ENCODE measurements around the gene GAS7. TPM values are rescaled to one million over a fixed set of nuclear protein-coding genes. Genes with fewer than 3 reads are reported as not detected.

Gene GAS7
- total RNA-seq, 1 donor from 2014 or later: 50.6 TPM

DNA sequence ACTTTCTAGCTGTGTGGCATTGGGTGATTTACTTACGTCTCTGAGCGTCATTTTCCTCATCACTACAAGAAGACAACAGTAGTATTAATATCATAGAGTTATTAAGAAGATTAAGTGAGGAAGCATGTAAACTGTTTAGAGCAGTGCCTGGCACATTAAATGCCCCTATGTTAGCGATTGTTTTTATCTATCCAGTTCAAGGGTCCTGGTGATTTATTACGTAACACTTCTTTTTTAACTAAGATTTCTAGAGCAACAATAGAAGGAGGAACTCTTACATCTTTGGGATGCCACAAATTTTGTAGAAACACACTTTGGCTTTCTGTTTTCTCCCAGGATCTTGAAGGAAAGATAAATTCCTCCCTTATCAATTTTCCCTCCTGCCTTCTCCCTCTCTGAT, 3.3 kb upstream of the GAS7 start:
- intact Hi-C loops (cut with DNase I): no loop called here
- Histone ChIP-seq H3K27ac (no peak overlapping the region), H3K4me1 (no peaks in the 10 kb centered on the region), H3K36me3 (no peaks in the 10 kb centered on the region), H3K27me3 (peaks cover 24% of the 10 kb centered on the region), H3K4me3 (no peak overlapping the region), H3K9me3 (peaks cover 5% of the 10 kb centered on the region)
- ATAC-seq (no peak), DNase-seq (no peak)
- TF ChIP-seq, protein P1, sequence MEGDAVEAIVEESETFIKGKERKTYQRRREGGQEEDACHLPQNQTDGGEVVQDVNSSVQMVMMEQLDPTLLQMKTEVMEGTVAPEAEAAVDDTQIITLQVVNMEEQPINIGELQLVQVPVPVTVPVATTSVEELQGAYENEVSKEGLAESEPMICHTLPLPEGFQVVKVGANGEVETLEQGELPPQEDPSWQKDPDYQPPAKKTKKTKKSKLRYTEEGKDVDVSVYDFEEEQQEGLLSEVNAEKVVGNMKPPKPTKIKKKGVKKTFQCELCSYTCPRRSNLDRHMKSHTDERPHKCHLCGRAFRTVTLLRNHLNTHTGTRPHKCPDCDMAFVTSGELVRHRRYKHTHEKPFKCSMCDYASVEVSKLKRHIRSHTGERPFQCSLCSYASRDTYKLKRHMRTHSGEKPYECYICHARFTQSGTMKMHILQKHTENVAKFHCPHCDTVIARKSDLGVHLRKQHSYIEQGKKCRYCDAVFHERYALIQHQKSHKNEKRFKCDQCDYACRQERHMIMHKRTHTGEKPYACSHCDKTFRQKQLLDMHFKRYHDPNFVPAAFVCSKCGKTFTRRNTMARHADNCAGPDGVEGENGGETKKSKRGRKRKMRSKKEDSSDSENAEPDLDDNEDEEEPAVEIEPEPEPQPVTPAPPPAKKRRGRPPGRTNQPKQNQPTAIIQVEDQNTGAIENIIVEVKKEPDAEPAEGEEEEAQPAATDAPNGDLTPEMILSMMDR (IDR thresholded peaks at IDR 0.05): no peak

- Histone ChIP-seq H3K4me3 (no peak overlapping the region), H3K27me3 (peaks cover 24% of the 10 kb centered on the region), H3K9me3 (peaks cover 5% of the 10 kb centered on the region), H3K36me3 (no peaks in the 10 kb centered on the region), H3K4me1 (no peaks in the 10 kb centered on the region), H3K27ac (no peak overlapping the region)
- intact Hi-C loops (cut with DNase I): no loop called here
- TF ChIP-seq, protein P1 (IDR thresholded peaks at IDR 0.05): no peak
- DNase-seq (no peak), ATAC-seq (no peak)
These were observed 2.2 kb upstream of the GAS7 start for GRCh38 chr17:10200645-10201044.

- H3K27me3 ChIP-seq: peaks cover 24% of the 10 kb centered on the region
- peaks cover 5% of the 10 kb centered on the region for H3K9me3 ChIP-seq
- TF ChIP-seq, protein P1 (IDR thresholded peaks at IDR 0.05): no peak
- no peak for DNase-seq
- ATAC-seq: peak; percentile 28
- H3K4me1 ChIP-seq: no peaks in the 10 kb centered on the region
- H3K36me3 ChIP-seq: no peaks in the 10 kb centered on the region
- no peak overlapping the region for H3K27ac ChIP-seq
- intact Hi-C loops (cut with DNase I): no loop called here
- no peak overlapping the region for H3K4me3 ChIP-seq
These were observed 1.6 kb upstream of the GAS7 start for GRCh38 chr17:10200016-10200415.

DNA sequence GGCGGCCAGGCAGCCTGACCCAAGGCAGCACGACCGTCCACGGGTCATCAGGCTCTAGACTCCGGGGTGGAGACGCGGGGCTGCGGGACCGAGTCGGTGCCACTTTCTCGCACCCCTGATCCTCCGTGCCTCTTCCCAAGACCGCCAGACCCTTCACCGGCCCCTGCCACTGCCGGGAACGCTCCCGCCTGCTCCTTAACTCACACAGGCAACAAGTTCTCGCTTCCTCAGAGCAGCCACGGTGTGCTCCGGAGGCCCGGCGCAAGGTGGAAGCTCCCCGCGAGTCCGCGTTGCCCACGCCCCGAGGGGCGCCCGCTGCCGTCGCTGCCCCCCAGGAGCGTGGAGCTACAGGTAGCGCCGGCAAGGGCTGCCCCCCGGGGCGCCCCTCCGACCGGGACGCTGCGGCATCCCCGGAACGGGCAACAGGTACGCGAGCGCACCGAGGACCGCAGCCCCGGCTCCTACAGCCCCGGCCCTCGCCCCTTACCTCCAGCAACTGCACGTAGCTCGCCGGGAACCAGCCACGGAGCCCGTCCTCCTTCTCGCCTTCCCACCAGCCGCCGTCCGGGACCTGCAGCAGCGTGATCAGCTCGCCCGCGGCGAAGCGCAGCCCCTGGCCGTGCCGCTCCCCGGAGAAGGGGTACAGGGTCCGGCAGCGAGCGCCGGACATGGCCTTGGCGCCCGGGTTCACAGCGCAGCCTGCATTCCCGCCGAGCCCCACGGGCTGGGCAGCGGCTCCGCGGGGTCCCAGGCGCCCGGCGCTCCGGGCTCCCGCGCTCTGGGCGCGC, 491 bp downstream of the GAS7 start:
- intact Hi-C loops (cut with DNase I): no loop called here
- Histone ChIP-seq H3K4me3 (peak overlapping the region; percentile 58), H3K4me1 (no peaks in the 10 kb centered on the region), H3K36me3 (no peaks in the 10 kb centered on the region), H3K27me3 (peaks cover 24% of the 10 kb centered on the region), H3K27ac (peak overlapping the region; percentile 19), H3K9me3 (peaks cover 11% of the 10 kb centered on the region)
- TF ChIP-seq, protein P1 (IDR thresholded peaks at IDR 0.05): no peak
- DNase-seq (peak; percentile 70), ATAC-seq (peak; percentile 52)

GRCh38 chr17:10197362-10197720, 1.1 kb downstream of the GAS7 start:
- ATAC-seq: peak; percentile 5

More at GRCh38 chr17:10197362-10197720, 1.1 kb downstream of the GAS7 start:
- DNase-seq: peak; percentile 55
- intact Hi-C loops (cut with DNase I): no loop called here
- H3K4me3 ChIP-seq: peak overlapping the region; percentile 58
- TF ChIP-seq, protein P1 (IDR thresholded peaks at IDR 0.05): no peak
- no peaks in the 10 kb centered on the region for H3K36me3 ChIP-seq
- H3K27ac ChIP-seq: peak overlapping the region; percentile 19
- peaks cover 24% of the 10 kb centered on the region for H3K27me3 ChIP-seq
- peaks cover 3% of the 10 kb centered on the region for H3K4me1 ChIP-seq
- peaks cover 11% of the 10 kb centered on the region for H3K9me3 ChIP-seq
